Uterus (tissue), 2 donors: Measurements from ENCODE around the gene GNG7.

Experiments
- CTCF ChIP-seq, 4 experiments: fragments of 200-600 bp in 2 of 4; fragments of 450-650 bp in 2 of 4; sonication (generic) in 2 of 4; IDR thresholded peaks; one replicate each; pipeline ENCODE4 v1.5.1; 2016 to 2019; ENCODE audit warnings: antibody characterized with exemption in 4 of 4, mild to moderate bottlenecking in 2 of 4, moderate library complexity in 1 of 4
- POLR2A ChIP-seq, 2 donors: fragments of 450-650 bp; IDR thresholded peaks; one replicate each; pipeline ENCODE4 v1.6.1; 2016; ENCODE audit warnings: antibody characterized with exemption in 2 of 2, mild to moderate bottlenecking in 1 of 2, moderate library complexity in 1 of 2

GRCh38 chr19:2538096-2538757, 164.3 kb downstream of the GNG7 start:
- no peak for TF ChIP-seq CTCF (IDR thresholded peaks at IDR 0.05)
- TF ChIP-seq POLR2A (IDR thresholded peaks at IDR 0.05), result no peak
